ENCODE measurements around the gene CST8.
"Not testable (repeated sequence)": the region's sequence is repeated elsewhere in the genome, so short reads cannot be mapped to it uniquely, and the experiment has no call there.

CST8 gene

GRCh38 chr20:23459461-23460150, 31.3 kb upstream of the CST8 start:
- no peak overlapping the region for H3K4me3 ChIP-seq (ENCODE audit: low read depth, low read length)
- no peak for DNase-seq (ENCODE audit: low read depth)
- TF ChIP-seq MYC (IDR thresholded peaks at IDR 0.05; ENCODE audit: low read depth, low read length), result no peak
- TF ChIP-seq MAX (IDR thresholded peaks at IDR 0.05; ENCODE audit: low read depth, low read length), result no peak
- TF ChIP-seq POLR2A (IDR thresholded peaks at IDR 0.05; ENCODE audit: extremely low read depth, insufficient read length), result no peak
- TF ChIP-seq CTCF (IDR thresholded peaks at IDR 0.05; ENCODE audit: low read depth, low read length), result no peak

- no peak for TF ChIP-seq CTCF (IDR thresholded peaks at IDR 0.05; ENCODE audit: low read depth, low read length)
- TF ChIP-seq MAX (IDR thresholded peaks at IDR 0.05; ENCODE audit: low read depth, low read length), result no peak
- no peak for TF ChIP-seq MYC (IDR thresholded peaks at IDR 0.05; ENCODE audit: low read depth, low read length)
- H3K4me3 ChIP-seq (ENCODE audit: low read depth, low read length), result no peak overlapping the region
- no peak for DNase-seq (ENCODE audit: low read depth)
Observed at GRCh38 chr20:23461180-23461579, 29.7 kb upstream of the CST8 start.

- not testable (repeated sequence) for H3K4me3 ChIP-seq (ENCODE audit: low read depth, low read length); DNase-seq (ENCODE audit: low read depth)
Observed at GRCh38 chr20:23466961-23467360, 24.0 kb upstream of the CST8 start.

- not testable (repeated sequence) for H3K4me3 ChIP-seq (ENCODE audit: low read depth, low read length); DNase-seq (ENCODE audit: low read depth)
Observed at GRCh38 chr20:23472306-23472705, 18.6 kb upstream of the CST8 start.

- not testable (repeated sequence) for DNase-seq (ENCODE audit: low read depth); H3K4me3 ChIP-seq (ENCODE audit: low read depth, low read length)
Observed at GRCh38 chr20:23473293-23473692, 17.6 kb upstream of the CST8 start.

- no peak overlapping the region for H3K4me3 ChIP-seq (ENCODE audit: low read depth, low read length)
- TF ChIP-seq CTCF (IDR thresholded peaks at IDR 0.05; ENCODE audit: low read depth, low read length), result no peak
- TF ChIP-seq MAX (IDR thresholded peaks at IDR 0.05; ENCODE audit: low read depth, low read length), result no peak
- DNase-seq (ENCODE audit: low read depth), result no peak
Observed at GRCh38 chr20:23475395-23475794, 15.5 kb upstream of the CST8 start.

GRCh38 chr20:23476015-23476754, 14.7 kb upstream of the CST8 start:
- no peak for TF ChIP-seq MYC (IDR thresholded peaks at IDR 0.05; ENCODE audit: low read depth, low read length)
- no peak for TF ChIP-seq POLR2A (IDR thresholded peaks at IDR 0.05; ENCODE audit: extremely low read depth, insufficient read length)
- TF ChIP-seq MAX (IDR thresholded peaks at IDR 0.05; ENCODE audit: low read depth, low read length), result no peak
- TF ChIP-seq CTCF (IDR thresholded peaks at IDR 0.05; ENCODE audit: low read depth, low read length), result no peak
- no peak for DNase-seq (ENCODE audit: low read depth)
- H3K4me3 ChIP-seq (ENCODE audit: low read depth, low read length), result no peak overlapping the region

Measured in NB4 (cell line).